Endothelial cell of umbilical vein (primary cell): ENCODE data around the gene BCL11B. TPM values are rescaled to one million over a fixed set of nuclear protein-coding genes. Genes with fewer than 3 reads are reported as not detected.

Experiments used
- BruUV-seq: library from RNA; stranded (reverse); fragments of 400-500 nt; replicated peaks from 2 replicates; lab custom pipeline; 2021; lab: Mats Ljungman, UMichigan
- CTCF ChIA-PET: fragments of 300-600, 350-600 bp; sonication (Branson Sonifier 250); formaldehyde crosslinking; loops from one replicate; lab custom pipeline; 2021; ENCODE audit warnings: antibody characterized with exemption, inconsistent platforms; lab: Charles Lee
- POLR2A ChIA-PET: fragments of 300-600, 350-600 bp; sonication (Branson Sonifier 250); formaldehyde crosslinking; loops from one replicate; lab custom pipeline; 2021; ENCODE audit warnings: antibody characterized with exemption, inconsistent platforms; lab: Charles Lee
- DNase-seq: peaks from one replicate; pipeline ENCODE4 v3.0.0-alpha.2; 2011; ENCODE audit warnings: low read depth, low spot score
- FAIRE-seq: peaks from 2 replicates; lab custom pipeline; 2011; peaks lifted over from hg19 to GRCh38; lab: Jason Lieb, UNC
- H2AFZ ChIP-seq: 2 replicates; pipeline ENCODE4 v1.6.0; 2012; ENCODE audit warnings: low read depth, low read length, control low read depth, inconsistent platforms
- H3K27ac ChIP-seq: 2 replicates; pipeline ENCODE4 v1.5.1; 2011; ENCODE audit warnings: low read depth, mild to moderate bottlenecking, control low read depth, low read length, moderate library complexity; ENCODE audit not compliant: insufficient read depth
- H3K27me3 ChIP-seq, 2 experiments: 2 replicates each; pipeline versions ENCODE4 v1.6.0 to v1.6.1; 2011; ENCODE audit warnings: low read length in 2 of 2, mixed read lengths in 1 of 2; ENCODE audit not compliant: control insufficient read depth in 2 of 2, insufficient read depth in 2 of 2
- H3K36me3 ChIP-seq, 2 experiments: 2 replicates in 1 of 2; 3 replicates in 1 of 2; pipeline ENCODE4 v1.5.1; 2011; ENCODE audit warnings: low read length in 2 of 2, mild to moderate bottlenecking in 1 of 2, moderate library complexity in 1 of 2; ENCODE audit not compliant: control insufficient read depth in 2 of 2, insufficient read depth in 2 of 2; ENCODE audit errors: extremely low read depth in 1 of 2
- H3K4me1 ChIP-seq: 3 replicates; pipeline ENCODE4 v1.5.1; 2011; ENCODE audit warnings: mild to moderate bottlenecking, low read length; ENCODE audit not compliant: control insufficient read depth, insufficient read depth; ENCODE audit errors: extremely low read depth
- H3K4me2 ChIP-seq: 2 replicates; pipeline ENCODE4 v1.6.1; 2011; ENCODE audit warnings: low read length, control low read depth, mixed read lengths; ENCODE audit not compliant: insufficient read depth
- H3K4me3 ChIP-seq, 3 experiments: fragments of 200-600 bp in 1 of 3; sonication (generic), shearing (Covaris generic) in 1 of 3; replicated peaks in 1 of 3; 2 replicates each; pipeline ENCODE4 v1.5.1; 2011 to 2016; ENCODE audit warnings: control low read depth in 3 of 3, low read length in 3 of 3, mild to moderate bottlenecking in 2 of 3, inconsistent platforms in 1 of 3, low read depth in 1 of 3, moderate library complexity in 1 of 3; ENCODE audit not compliant: insufficient read depth in 1 of 3
- H3K79me2 ChIP-seq: 2 replicates; pipeline ENCODE4 v1.6.0; 2012; ENCODE audit warnings: low read length, inconsistent platforms; ENCODE audit not compliant: control insufficient read depth, insufficient read depth
- H3K9ac ChIP-seq: replicated peaks from 2 replicates; pipeline ENCODE3; 2011; ENCODE audit warnings: low read length, control low read depth; ENCODE audit not compliant: insufficient read depth; ENCODE audit errors: extremely low read depth
- H3K9me1 ChIP-seq: replicated peaks from 3 replicates; pipeline ENCODE4 v1.6.0; 2011; ENCODE audit warnings: mild to moderate bottlenecking, low read length; ENCODE audit not compliant: control insufficient read depth, insufficient read depth; ENCODE audit errors: extremely low read depth
- H3K9me3 ChIP-seq: replicated peaks from 2 replicates; pipeline ENCODE4 v1.5.1; 2012; ENCODE audit warnings: low read length, inconsistent platforms; ENCODE audit not compliant: control insufficient read depth, insufficient read depth
- H4K20me1 ChIP-seq: replicated peaks from 2 replicates; pipeline ENCODE3; 2011; ENCODE audit warnings: mild to moderate bottlenecking, low read length; ENCODE audit not compliant: control insufficient read depth, insufficient read depth; ENCODE audit errors: extremely low read depth
- EZH2 ChIP-seq: IDR thresholded peaks from 2 replicates; pipeline ENCODE4 v1.6.1; 2012; ENCODE audit warnings: borderline replicate concordance, low read depth, mild to moderate bottlenecking, moderate library complexity, low read length, inconsistent platforms; ENCODE audit not compliant: severe bottlenecking
- FOS ChIP-seq: IDR thresholded peaks from 2 replicates; pipeline ENCODE4 v1.6.1; 2011; ENCODE audit warnings: mild to moderate bottlenecking, low read length, moderate library complexity, borderline replicate concordance; ENCODE audit not compliant: insufficient read depth
- GATA2 ChIP-seq: IDR thresholded peaks from 2 replicates; pipeline ENCODE4 v1.7.0; 2011; ENCODE audit warnings: low read depth, mild to moderate bottlenecking, moderate library complexity, mixed read lengths, low read length; ENCODE audit not compliant: insufficient read length, insufficient read depth
- JUN ChIP-seq: IDR thresholded peaks from 2 replicates; pipeline ENCODE4 v1.6.1; 2011; ENCODE audit warnings: borderline replicate concordance, low read depth; ENCODE audit not compliant: insufficient read length, insufficient read depth
- MYC ChIP-seq: IDR thresholded peaks from one replicate; pipeline ENCODE4 v1.6.1; 2011; ENCODE audit warnings: mild to moderate bottlenecking, low read depth, low read length
- POLR2AphosphoS5 ChIP-seq: IDR thresholded peaks from 2 replicates; pipeline ENCODE4 v1.6.1; 2012; ENCODE audit warnings: low read depth, mild to moderate bottlenecking, control low read depth, low read length, moderate library complexity; ENCODE audit not compliant: insufficient read depth
- dilution Hi-C: fragments of 300-500 bp; cut with MboI; formaldehyde crosslinking; loops from one replicate; pipeline ENCODE4 v1.15.0; 2019; ENCODE audit warnings: low sequenced_read_pairs; ENCODE audit not compliant: extremely low pct_ligation_motif_present
- intact Hi-C: fragments of 100-400 bp; cut with micrococcal nuclease; formaldehyde crosslinking; loops from one replicate; pipeline ENCODE4 v1.10.0; 2022
- polyA plus RNA-seq, 4 experiments: library from polyadenylated mRNA; depleted of rRNA in 3 of 4; stranded (reverse) in 3 of 4; unstranded in 1 of 4; fragments of >200 nt; gene quantifications; 2 replicates each; pipeline versions ENCODE4 v1.2.1 to v1.2.3, GENCODE V29; 2011 to 2012; ENCODE audit warnings: missing spikeins in 1 of 4
- total RNA-seq: library from RNA; stranded (reverse); gene quantifications from 2 replicates; pipeline ENCODE4 v1.2.3, GENCODE V29; 2021
- TF ChIP-seq, protein P1 (sequence below), 2 donors: IDR thresholded peaks; 1 replicate in 1 of 2; 2 replicates in 1 of 2; pipeline ENCODE4 v1.5.1; 2011; ENCODE audit warnings: low read length in 2 of 2, mild to moderate bottlenecking in 2 of 2, moderate library complexity in 2 of 2, control low read depth in 1 of 2, inconsistent platforms in 1 of 2, low read depth in 1 of 2; ENCODE audit not compliant: insufficient read depth in 1 of 2; ENCODE audit errors: extremely low read depth in 1 of 2

Gene BCL11B
- total and polyA plus RNA-seq, 2 donors (not counting 3 experiments of a cell fraction or from before 2014, with no cell fraction given), result 0.03 to 0.07 TPM

- Histone ChIP-seq H3K27me3 (no peaks in the 10 kb centered on the region), H3K79me2 (no peaks in the 10 kb centered on the region), H3K9me1 (no peaks in the 10 kb centered on the region), H3K4me3 (no peak overlapping the region), H3K9ac (no peak overlapping the region), H3K4me1 (no peaks in the 10 kb centered on the region), H3K36me3 (no peaks in the 10 kb centered on the region), H4K20me1 (no peaks in the 10 kb centered on the region), H3K4me2 (no peak overlapping the region), H3K9me3 (peaks cover 2% of the 10 kb centered on the region), H2AFZ (no peak overlapping the region), H3K27ac (no peak overlapping the region)
- ChIA-PET POLR2A (no interaction called here), CTCF (no interaction called here)
- no peak for FAIRE-seq
- BruUV-seq, result no TSS peak
- dilution Hi-C loops, result no loop called here
- intact Hi-C loops, result no loop called here
- no peak for DNase-seq
- TF ChIP-seq GATA2 (no peak), JUN (no peak), FOS (no peak), MYC (no peak), EZH2 (no peak), POLR2AphosphoS5 (no peak)
- TF ChIP-seq, protein P1, sequence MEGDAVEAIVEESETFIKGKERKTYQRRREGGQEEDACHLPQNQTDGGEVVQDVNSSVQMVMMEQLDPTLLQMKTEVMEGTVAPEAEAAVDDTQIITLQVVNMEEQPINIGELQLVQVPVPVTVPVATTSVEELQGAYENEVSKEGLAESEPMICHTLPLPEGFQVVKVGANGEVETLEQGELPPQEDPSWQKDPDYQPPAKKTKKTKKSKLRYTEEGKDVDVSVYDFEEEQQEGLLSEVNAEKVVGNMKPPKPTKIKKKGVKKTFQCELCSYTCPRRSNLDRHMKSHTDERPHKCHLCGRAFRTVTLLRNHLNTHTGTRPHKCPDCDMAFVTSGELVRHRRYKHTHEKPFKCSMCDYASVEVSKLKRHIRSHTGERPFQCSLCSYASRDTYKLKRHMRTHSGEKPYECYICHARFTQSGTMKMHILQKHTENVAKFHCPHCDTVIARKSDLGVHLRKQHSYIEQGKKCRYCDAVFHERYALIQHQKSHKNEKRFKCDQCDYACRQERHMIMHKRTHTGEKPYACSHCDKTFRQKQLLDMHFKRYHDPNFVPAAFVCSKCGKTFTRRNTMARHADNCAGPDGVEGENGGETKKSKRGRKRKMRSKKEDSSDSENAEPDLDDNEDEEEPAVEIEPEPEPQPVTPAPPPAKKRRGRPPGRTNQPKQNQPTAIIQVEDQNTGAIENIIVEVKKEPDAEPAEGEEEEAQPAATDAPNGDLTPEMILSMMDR (IDR thresholded peaks at IDR 0.05; ENCODE audit: extremely low read depth in 1 of 2, insufficient read depth in 1 of 2, low read depth in 1 of 2, low read length in 2 of 2), result no peak
These were observed 142.7 kb downstream of the BCL11B start for GRCh38 chr14:99129211-99129696.
